GM12865 (cell line): ENCODE measurements around the gene GALNT18.
A peak's percentile ranks its signal among the peaks of the same experiment; 100 is the strongest.

Source experiments
- DNase-seq: peaks from one replicate; pipeline ENCODE4 v3.0.0; 2010; ENCODE audit warnings: low read depth
- H3K4me3 ChIP-seq: 2 replicates; pipeline ENCODE4 v1.5.1; 2011; ENCODE audit warnings: mild to moderate bottlenecking, low read depth, low read length, control low read depth
- CTCF ChIP-seq: IDR thresholded peaks from 2 replicates; pipeline ENCODE4 v1.5.1; 2011; ENCODE audit warnings: low read length, control low read depth, low read depth, inconsistent platforms; ENCODE audit not compliant: insufficient read depth; ENCODE audit errors: missing control alignments

Gene GALNT18

GRCh38 chr11:11289669-11290068 is 332.1 kb downstream of the GALNT18 start:
- DNase-seq, result no peak

GRCh38 chr11:11288972-11289616 is 332.7 kb downstream of the GALNT18 start:
- no peak for DNase-seq
- no peak overlapping the region for H3K4me3 ChIP-seq
- TF ChIP-seq CTCF, result no peak

More at GRCh38 chr11:11289669-11290068, 332.1 kb downstream of the GALNT18 start:
- H3K4me3 ChIP-seq, result no peak overlapping the region
- TF ChIP-seq CTCF, result no peak

- DNase-seq, result no peak
- TF ChIP-seq CTCF, result no peak
Observed at GRCh38 chr11:11284481-11284880, 337.3 kb downstream of the GALNT18 start.

GRCh38 chr11:11281626-11282025 is 340.2 kb downstream of the GALNT18 start:
- TF ChIP-seq CTCF, result no peak
- no peak overlapping the region for H3K4me3 ChIP-seq
- no peak for DNase-seq

More at GRCh38 chr11:11284481-11284880, 337.3 kb downstream of the GALNT18 start:
- no peak overlapping the region for H3K4me3 ChIP-seq

GRCh38 chr11:11280826-11281225 is 341.0 kb downstream of the GALNT18 start:
- no peak for TF ChIP-seq CTCF
- H3K4me3 ChIP-seq, result no peak overlapping the region
- no peak for DNase-seq

GRCh38 chr11:11279956-11280689 is 341.7 kb downstream of the GALNT18 start:
- H3K4me3 ChIP-seq, result no peak overlapping the region
- no peak for TF ChIP-seq CTCF
- peak; percentile 13 for DNase-seq

- no peak for DNase-seq
- no peak for TF ChIP-seq CTCF
- H3K4me3 ChIP-seq, result no peak overlapping the region
Observed at GRCh38 chr11:11272254-11272653, 349.6 kb downstream of the GALNT18 start.
